HG03442 (cell line): ENCODE results near the gene ARHGAP42.

Source experiments
- ATAC-seq: cut with Tn5 transposase; IDR thresholded peaks from one replicate; pipeline ENCODE4 v1.9.1; 2021; ENCODE audit warnings: mild to moderate bottlenecking, moderate library complexity; ENCODE audit not compliant: unreplicated experiment

Gene ARHGAP42

GRCh38 chr11:100903284-100903683 is 216.2 kb downstream of the ARHGAP42 start:
- ATAC-seq: no peak

- ATAC-seq: no peak
These were observed 218.6 kb downstream of the ARHGAP42 start for GRCh38 chr11:100905684-100906083.

GRCh38 chr11:100908746-100909145 is 221.7 kb downstream of the ARHGAP42 start:
- ATAC-seq: peak; percentile 52

- peak; percentile 93 for ATAC-seq
These were observed 223.7 kb downstream of the ARHGAP42 start for GRCh38 chr11:100910808-100911207.

- no peak for ATAC-seq
These were observed 227.5 kb downstream of the ARHGAP42 start for GRCh38 chr11:100914415-100915110.

GRCh38 chr11:100918551-100919500 is 231.7 kb downstream of the ARHGAP42 start:
- ATAC-seq: no peak

GRCh38 chr11:100920593-100920992 is 233.5 kb downstream of the ARHGAP42 start:
- ATAC-seq: no peak

GRCh38 chr11:100922121-100922520 is 235.0 kb downstream of the ARHGAP42 start:
- no peak for ATAC-seq

- no peak for ATAC-seq
These were observed 236.5 kb downstream of the ARHGAP42 start for GRCh38 chr11:100923555-100923954.

- peak; percentile 76 for ATAC-seq
These were observed 238.8 kb downstream of the ARHGAP42 start for GRCh38 chr11:100925935-100926334.

GRCh38 chr11:100927579-100927978 is 240.5 kb downstream of the ARHGAP42 start:
- ATAC-seq: no peak

GRCh38 chr11:100928426-100928825 is 241.3 kb downstream of the ARHGAP42 start:
- no peak for ATAC-seq

- peak; percentile 70 for ATAC-seq
These were observed 242.3 kb downstream of the ARHGAP42 start for GRCh38 chr11:100929377-100929776.

- no peak for ATAC-seq
These were observed 243.2 kb downstream of the ARHGAP42 start for GRCh38 chr11:100930185-100930778.

GRCh38 chr11:100932474-100933100 is 245.5 kb downstream of the ARHGAP42 start:
- peak; percentile 60 for ATAC-seq

GRCh38 chr11:100936781-100937180 is 249.7 kb downstream of the ARHGAP42 start:
- no peak for ATAC-seq

- ATAC-seq: no peak
These were observed 252.5 kb downstream of the ARHGAP42 start for GRCh38 chr11:100939571-100939970.

- no peak for ATAC-seq
These were observed 253.0 kb downstream of the ARHGAP42 start for GRCh38 chr11:100940111-100940510.

- no peak for ATAC-seq
These were observed 253.9 kb downstream of the ARHGAP42 start for GRCh38 chr11:100941033-100941432.

- no peak for ATAC-seq
These were observed 254.9 kb downstream of the ARHGAP42 start for GRCh38 chr11:100942016-100942415.

GRCh38 chr11:100948936-100949335 is 261.8 kb downstream of the ARHGAP42 start:
- ATAC-seq: no peak
